IMR-90 (cell line): ENCODE results near the gene PMEPA1.

ENCODE experiments used
- CTCF ChIP-seq: conservative IDR thresholded peaks from 2 replicates; pipeline ENCODE4 v1.5.1; 2012; ENCODE audit warnings: mild to moderate bottlenecking, low read depth, low read length, improper control_type of control experiment
- MXI1 ChIP-seq: IDR thresholded peaks from 2 replicates; pipeline ENCODE4 v1.6.1; 2012; ENCODE audit warnings: low read depth, mild to moderate bottlenecking, low read length, moderate library complexity, borderline replicate concordance
- POLR2A ChIP-seq: IDR thresholded peaks from 2 replicates; pipeline ENCODE4 v1.6.1; 2012; ENCODE audit warnings: mild to moderate bottlenecking, low read depth, low read length
- RFX5 ChIP-seq: IDR thresholded peaks from 2 replicates; pipeline ENCODE4 v1.8.0; 2012; ENCODE audit warnings: low read depth, mild to moderate bottlenecking, low read length, moderate library complexity
- USF2 ChIP-seq: fragments of 150-350 bp; IDR thresholded peaks from 2 replicates; pipeline ENCODE4 v1.6.1; 2017; ENCODE audit warnings: mild to moderate bottlenecking, antibody characterized with exemption, low read length, low read depth

GRCh38 chr20:57620274-57620990 is 89.4 kb downstream of the PMEPA1 start, which contains the start of gene ZBP1:
- no peak for TF ChIP-seq CTCF
- no peak for TF ChIP-seq USF2
- TF ChIP-seq POLR2A = no peak
- no peak for TF ChIP-seq MXI1
- TF ChIP-seq RFX5 = no peak
